Hepatocyte (in vitro differentiated cells): ENCODE results near the gene TMC5.

ENCODE experiments used
- EZH2 ChIP-seq: fragments of 200-600 bp; sonication (generic); IDR thresholded peaks from 2 replicates; pipeline ENCODE4 v1.6.1; 2016; ENCODE audit warnings: antibody characterized with exemption, mild to moderate bottlenecking, borderline replicate concordance
- EZH2phosphoT487 ChIP-seq: fragments of 200-600 bp; sonication (generic); IDR thresholded peaks from one replicate; pipeline ENCODE4 v1.6.1; 2018; ENCODE audit warnings: antibody characterized with exemption, mild to moderate bottlenecking, low read depth, moderate library complexity; ENCODE audit not compliant: unreplicated experiment, severe bottlenecking
- TF ChIP-seq, protein P1 (sequence below): fragments of 200-600 bp; sonication (generic); IDR thresholded peaks from 2 replicates; pipeline ENCODE4 v1.5.1; 2016; ENCODE audit warnings: antibody characterized with exemption, mild to moderate bottlenecking; ENCODE audit not compliant: poor library complexity

- TF ChIP-seq, protein P1, sequence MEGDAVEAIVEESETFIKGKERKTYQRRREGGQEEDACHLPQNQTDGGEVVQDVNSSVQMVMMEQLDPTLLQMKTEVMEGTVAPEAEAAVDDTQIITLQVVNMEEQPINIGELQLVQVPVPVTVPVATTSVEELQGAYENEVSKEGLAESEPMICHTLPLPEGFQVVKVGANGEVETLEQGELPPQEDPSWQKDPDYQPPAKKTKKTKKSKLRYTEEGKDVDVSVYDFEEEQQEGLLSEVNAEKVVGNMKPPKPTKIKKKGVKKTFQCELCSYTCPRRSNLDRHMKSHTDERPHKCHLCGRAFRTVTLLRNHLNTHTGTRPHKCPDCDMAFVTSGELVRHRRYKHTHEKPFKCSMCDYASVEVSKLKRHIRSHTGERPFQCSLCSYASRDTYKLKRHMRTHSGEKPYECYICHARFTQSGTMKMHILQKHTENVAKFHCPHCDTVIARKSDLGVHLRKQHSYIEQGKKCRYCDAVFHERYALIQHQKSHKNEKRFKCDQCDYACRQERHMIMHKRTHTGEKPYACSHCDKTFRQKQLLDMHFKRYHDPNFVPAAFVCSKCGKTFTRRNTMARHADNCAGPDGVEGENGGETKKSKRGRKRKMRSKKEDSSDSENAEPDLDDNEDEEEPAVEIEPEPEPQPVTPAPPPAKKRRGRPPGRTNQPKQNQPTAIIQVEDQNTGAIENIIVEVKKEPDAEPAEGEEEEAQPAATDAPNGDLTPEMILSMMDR, result no peak
- TF ChIP-seq EZH2 (no peak), EZH2phosphoT487 (no peak)
Measured at GRCh38 chr16:19499481-19499880, 81.8 kb downstream of the TMC5 start.
